ENCODE measurements around the gene PLCL2. TPM values are rescaled to one million over a fixed set of nuclear protein-coding genes. Genes with fewer than 3 reads are reported as not detected.

The PLCL2 gene
- polyA plus RNA-seq, 1 experiment: 0.94 TPM

DNA sequence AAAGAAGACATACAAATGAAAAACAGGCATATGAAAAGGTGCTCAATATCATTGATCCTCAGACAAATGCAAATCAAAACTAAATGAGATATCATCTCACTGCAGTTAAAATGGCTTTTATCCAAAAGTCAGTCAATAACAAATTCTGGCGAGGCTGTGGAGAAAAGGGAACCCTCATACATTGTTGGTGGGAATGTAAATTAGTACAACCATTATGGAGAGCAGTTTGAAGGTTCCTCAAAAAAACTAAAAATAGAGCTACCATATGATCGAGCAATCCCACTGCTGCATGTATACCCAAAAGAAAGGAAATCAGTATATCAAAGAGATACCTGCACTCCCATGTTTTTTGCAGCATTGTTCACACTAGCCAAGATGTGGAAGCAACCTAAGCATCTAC is 165.8 kb downstream of the PLCL2 start:
- no peak overlapping the region for H3K4me3 ChIP-seq (ENCODE audit: low read depth, low read length)
- no peaks in the 10 kb centered on the region for H3K9me3 ChIP-seq (ENCODE audit: control insufficient read depth, insufficient read depth, low read length)
- TF ChIP-seq, protein P1, sequence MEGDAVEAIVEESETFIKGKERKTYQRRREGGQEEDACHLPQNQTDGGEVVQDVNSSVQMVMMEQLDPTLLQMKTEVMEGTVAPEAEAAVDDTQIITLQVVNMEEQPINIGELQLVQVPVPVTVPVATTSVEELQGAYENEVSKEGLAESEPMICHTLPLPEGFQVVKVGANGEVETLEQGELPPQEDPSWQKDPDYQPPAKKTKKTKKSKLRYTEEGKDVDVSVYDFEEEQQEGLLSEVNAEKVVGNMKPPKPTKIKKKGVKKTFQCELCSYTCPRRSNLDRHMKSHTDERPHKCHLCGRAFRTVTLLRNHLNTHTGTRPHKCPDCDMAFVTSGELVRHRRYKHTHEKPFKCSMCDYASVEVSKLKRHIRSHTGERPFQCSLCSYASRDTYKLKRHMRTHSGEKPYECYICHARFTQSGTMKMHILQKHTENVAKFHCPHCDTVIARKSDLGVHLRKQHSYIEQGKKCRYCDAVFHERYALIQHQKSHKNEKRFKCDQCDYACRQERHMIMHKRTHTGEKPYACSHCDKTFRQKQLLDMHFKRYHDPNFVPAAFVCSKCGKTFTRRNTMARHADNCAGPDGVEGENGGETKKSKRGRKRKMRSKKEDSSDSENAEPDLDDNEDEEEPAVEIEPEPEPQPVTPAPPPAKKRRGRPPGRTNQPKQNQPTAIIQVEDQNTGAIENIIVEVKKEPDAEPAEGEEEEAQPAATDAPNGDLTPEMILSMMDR (IDR thresholded peaks at IDR 0.05; ENCODE audit: low read depth, low read length): no peak
- ChIA-PET CTCF (interaction anchor here (0.6 kb wide), 2 partner anchors 31 to 299 kb away, joined by 3 to 4 read pairs; no protein-coding TSS in a partner anchor), POLR2A (no interaction called here)
- no peak overlapping the region for H3K27ac ChIP-seq (ENCODE audit: low read depth, low read length)
- no peaks in the 10 kb centered on the region for H3K27me3 ChIP-seq (ENCODE audit: control insufficient read depth, insufficient read depth, low read length)
- DNase-seq (ENCODE audit: low read depth, low spot score): no peak

DNA sequence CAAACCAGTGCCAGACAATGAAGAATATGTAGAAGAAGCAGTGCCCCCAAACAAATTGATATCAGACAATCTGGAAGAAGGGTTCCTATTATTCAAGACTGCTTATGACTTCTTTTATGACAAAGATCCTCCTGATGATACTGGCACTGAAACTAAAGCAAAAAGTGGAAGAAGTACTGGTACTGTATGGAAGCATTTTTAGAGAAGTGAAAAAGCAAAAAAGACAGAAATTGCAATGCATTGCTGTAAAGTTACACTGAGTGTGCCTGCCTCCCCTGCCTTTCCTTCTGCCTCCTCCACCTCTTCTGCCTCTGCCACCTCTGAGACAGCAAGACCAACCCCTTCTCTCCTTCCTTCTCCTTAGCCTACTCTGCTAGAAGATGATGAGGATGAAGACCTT is 167.6 kb downstream of the PLCL2 start:
- H3K27ac ChIP-seq (ENCODE audit: low read depth, low read length): no peak overlapping the region
- no peaks in the 10 kb centered on the region for H3K9me3 ChIP-seq (ENCODE audit: control insufficient read depth, insufficient read depth, low read length)
- ChIA-PET POLR2A (no interaction called here), CTCF (no interaction called here)
- TF ChIP-seq, protein P1 (IDR thresholded peaks at IDR 0.05; ENCODE audit: low read depth, low read length): no peak
- no peak overlapping the region for H3K4me3 ChIP-seq (ENCODE audit: low read depth, low read length)
- no peak for DNase-seq (ENCODE audit: low read depth, low spot score)
- H3K27me3 ChIP-seq (ENCODE audit: control insufficient read depth, insufficient read depth, low read length): no peaks in the 10 kb centered on the region

DNA sequence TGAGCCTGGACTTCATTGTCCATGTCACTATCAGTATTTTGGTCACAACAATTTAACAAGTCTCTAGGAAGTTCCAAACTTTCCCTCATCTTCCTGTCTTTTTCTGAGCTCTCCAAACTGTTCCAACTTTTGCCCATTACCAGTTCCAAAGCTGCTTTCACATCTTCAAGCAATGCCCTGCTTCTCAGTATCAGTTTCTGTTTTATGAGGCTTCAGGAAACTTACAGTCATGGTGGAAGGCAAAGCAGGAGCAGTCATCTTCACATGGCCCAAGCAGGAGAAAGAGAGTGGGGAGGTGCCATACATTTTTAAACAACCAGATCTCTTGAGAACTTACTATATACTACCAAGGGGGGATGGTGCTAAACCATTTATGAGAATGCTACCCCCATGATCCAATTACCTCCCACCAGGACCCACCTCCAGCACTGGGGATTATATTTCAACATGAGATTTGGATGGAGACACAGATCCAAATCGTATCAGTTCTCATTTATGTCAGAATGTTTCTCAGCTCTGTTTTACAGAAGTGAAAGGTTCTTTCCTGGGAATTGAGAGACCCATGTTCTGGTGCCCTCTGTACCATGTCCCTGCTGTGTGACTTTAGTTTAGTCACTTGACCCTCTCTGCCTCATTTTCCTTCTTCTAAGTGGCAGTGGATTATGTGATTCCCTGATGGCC is 169.7 kb downstream of the PLCL2 start:
- CTCF ChIA-PET: no interaction called here
- POLR2A ChIA-PET: no interaction called here
- Histone ChIP-seq H3K27me3 (ENCODE audit: control insufficient read depth, insufficient read depth, low read length) (no peaks in the 10 kb centered on the region), H3K9me3 (ENCODE audit: control insufficient read depth, insufficient read depth, low read length) (no peaks in the 10 kb centered on the region), H3K4me3 (ENCODE audit: low read depth, low read length) (no peak overlapping the region), H3K27ac (ENCODE audit: low read depth, low read length) (no peak overlapping the region)
- no peak for DNase-seq (ENCODE audit: low read depth, low spot score)
- TF ChIP-seq, protein P1 (IDR thresholded peaks at IDR 0.05; ENCODE audit: low read depth, low read length): no peak

DNA sequence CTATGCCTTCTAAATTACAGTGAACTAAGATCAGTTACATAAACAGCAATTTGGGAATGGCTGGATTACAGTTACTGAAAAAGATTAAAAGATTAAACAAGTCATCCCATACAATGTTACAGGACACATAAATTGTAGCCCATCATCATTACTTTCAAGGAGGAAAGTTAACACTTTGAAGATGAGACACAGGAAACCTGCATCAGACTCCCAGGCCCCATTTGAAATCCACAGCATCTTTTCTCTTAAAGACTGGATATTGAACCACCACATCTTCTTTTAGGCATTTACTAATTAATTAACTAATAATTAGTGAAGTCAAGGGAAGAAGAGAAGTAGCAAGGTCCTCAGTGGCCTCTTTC is 170.2 kb downstream of the PLCL2 start:
- Histone ChIP-seq H3K27ac (ENCODE audit: low read depth, low read length) (no peak overlapping the region), H3K27me3 (ENCODE audit: control insufficient read depth, insufficient read depth, low read length) (no peaks in the 10 kb centered on the region), H3K4me3 (ENCODE audit: low read depth, low read length) (no peak overlapping the region), H3K9me3 (ENCODE audit: control insufficient read depth, insufficient read depth, low read length) (no peaks in the 10 kb centered on the region)
- DNase-seq (ENCODE audit: low read depth, low spot score): no peak
- CTCF ChIA-PET: no interaction called here
- POLR2A ChIA-PET: no interaction called here
- TF ChIP-seq, protein P1 (IDR thresholded peaks at IDR 0.05; ENCODE audit: low read depth, low read length): no peak

DNA sequence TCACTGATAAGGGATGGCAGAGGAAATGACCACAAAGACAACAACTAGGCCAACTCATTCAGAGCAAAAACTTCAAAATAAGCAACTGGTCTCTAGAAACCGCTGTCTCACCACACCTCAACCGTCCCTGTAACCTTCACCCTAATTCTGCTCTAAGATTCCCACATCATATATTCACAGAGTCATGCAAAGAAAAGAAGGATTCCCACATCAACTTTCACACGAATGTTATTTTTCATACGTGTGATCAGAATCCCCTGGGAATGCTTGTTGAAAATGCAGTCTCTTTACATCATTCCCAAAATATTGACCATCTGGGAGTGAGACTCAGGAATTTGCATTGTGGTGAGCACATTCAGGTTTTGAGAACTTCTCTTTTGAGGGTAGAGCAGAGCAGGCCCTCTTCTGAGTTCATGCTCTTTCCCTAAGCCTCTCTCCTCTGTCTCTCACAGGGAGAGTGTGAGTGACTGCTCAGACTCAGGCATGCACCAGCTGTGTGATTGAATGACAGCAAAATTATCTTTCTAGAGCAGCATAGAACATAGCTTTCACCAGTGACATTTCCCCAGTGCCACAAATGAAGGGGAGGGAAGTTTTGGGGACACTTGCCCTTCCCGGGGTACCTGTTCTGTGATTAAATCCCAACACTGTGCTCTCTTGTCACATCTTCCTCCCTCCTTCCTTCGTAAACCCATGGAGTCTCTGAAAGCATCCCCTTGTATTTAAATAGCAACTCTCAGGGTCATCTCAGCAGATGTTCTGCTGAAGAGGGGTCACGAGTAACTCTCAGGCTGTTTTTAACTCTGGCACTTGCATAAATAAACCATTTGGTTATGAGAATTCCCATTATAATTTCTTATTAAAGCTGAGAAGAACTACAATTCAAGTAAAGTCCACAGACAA is 170.9 kb downstream of the PLCL2 start:
- no peak for DNase-seq (ENCODE audit: low read depth, low spot score)
- no peak overlapping the region for H3K27ac ChIP-seq (ENCODE audit: low read depth, low read length)

More for the DNA sequence above, 170.9 kb downstream of the PLCL2 start:
- no peaks in the 10 kb centered on the region for H3K27me3 ChIP-seq (ENCODE audit: control insufficient read depth, insufficient read depth, low read length)
- H3K4me3 ChIP-seq (ENCODE audit: low read depth, low read length): no peak overlapping the region
- TF ChIP-seq, protein P1 (IDR thresholded peaks at IDR 0.05; ENCODE audit: low read depth, low read length): no peak
- H3K9me3 ChIP-seq (ENCODE audit: control insufficient read depth, insufficient read depth, low read length): no peaks in the 10 kb centered on the region
- POLR2A ChIA-PET: no interaction called here
- CTCF ChIA-PET: no interaction called here

Data from AG04450 (cell line).